Skeletal muscle tissue (tissue), 4 donors: ENCODE results near the gene TMEM271. TPM values are rescaled to one million over a fixed set of nuclear protein-coding genes. Genes with fewer than 3 reads are reported as not detected.

Experiments used
- H3K27ac ChIP-seq: one replicate; pipeline ENCODE4 v1.7.0; 2013; ENCODE audit warnings: mild to moderate bottlenecking, low read depth, low read length, inconsistent platforms
- H3K27me3 ChIP-seq, 3 donors: one replicate each; pipeline ENCODE4 v1.7.0; 2013; ENCODE audit warnings: low read length in 3 of 3; ENCODE audit not compliant: control insufficient read depth in 3 of 3, insufficient read depth in 3 of 3
- H3K36me3 ChIP-seq, 3 donors: one replicate each; pipeline ENCODE4 v1.7.0; 2013; ENCODE audit warnings: low read length in 3 of 3; ENCODE audit not compliant: control insufficient read depth in 3 of 3, insufficient read depth in 3 of 3
- H3K4me1 ChIP-seq, 3 donors: one replicate each; pipeline ENCODE4 v1.7.0; 2013; ENCODE audit warnings: low read length in 3 of 3, mild to moderate bottlenecking in 3 of 3; ENCODE audit not compliant: control insufficient read depth in 3 of 3, insufficient read depth in 3 of 3
- H3K4me3 ChIP-seq, 3 donors: one replicate each; pipeline ENCODE4 v1.7.0; 2013; ENCODE audit warnings: low read length in 3 of 3
- H3K9ac ChIP-seq, 3 donors: one replicate each; pipeline ENCODE4 v1.7.0; 2013; ENCODE audit warnings: low read length in 3 of 3, mild to moderate bottlenecking in 3 of 3, moderate library complexity in 2 of 3, low read depth in 1 of 3
- H3K9me3 ChIP-seq, 3 donors: one replicate each; pipeline ENCODE4 v1.7.0; 2013; ENCODE audit warnings: low read length in 3 of 3; ENCODE audit not compliant: control insufficient read depth in 3 of 3
- total RNA-seq: library from RNA; depleted of rRNA; stranded (reverse); fragments of >200 nt; gene quantifications from one replicate; pipeline ENCODE4 v1.2.3, GENCODE V29; 2014
- donor health status: Osteomylitis.

The TMEM271 gene, protein sequence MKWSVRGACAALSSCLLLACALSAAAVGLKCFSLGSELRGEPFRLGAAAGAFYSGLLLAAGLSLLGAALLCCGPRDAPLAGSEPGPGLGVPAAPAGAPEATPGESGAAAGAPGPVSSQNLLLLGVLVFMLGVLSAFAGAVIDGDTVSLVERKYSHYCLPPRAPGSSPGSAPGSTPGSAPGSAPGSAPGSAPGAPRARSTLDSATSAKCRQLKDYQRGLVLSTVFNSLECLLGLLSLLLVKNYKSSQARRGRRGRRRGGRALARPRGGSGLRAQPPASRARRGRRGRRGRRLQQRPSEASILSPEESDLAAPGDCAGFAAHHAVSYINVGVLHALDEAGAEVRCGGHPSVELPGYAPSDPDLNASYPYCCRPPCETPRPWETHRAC
- total RNA-seq = not detected

DNA sequence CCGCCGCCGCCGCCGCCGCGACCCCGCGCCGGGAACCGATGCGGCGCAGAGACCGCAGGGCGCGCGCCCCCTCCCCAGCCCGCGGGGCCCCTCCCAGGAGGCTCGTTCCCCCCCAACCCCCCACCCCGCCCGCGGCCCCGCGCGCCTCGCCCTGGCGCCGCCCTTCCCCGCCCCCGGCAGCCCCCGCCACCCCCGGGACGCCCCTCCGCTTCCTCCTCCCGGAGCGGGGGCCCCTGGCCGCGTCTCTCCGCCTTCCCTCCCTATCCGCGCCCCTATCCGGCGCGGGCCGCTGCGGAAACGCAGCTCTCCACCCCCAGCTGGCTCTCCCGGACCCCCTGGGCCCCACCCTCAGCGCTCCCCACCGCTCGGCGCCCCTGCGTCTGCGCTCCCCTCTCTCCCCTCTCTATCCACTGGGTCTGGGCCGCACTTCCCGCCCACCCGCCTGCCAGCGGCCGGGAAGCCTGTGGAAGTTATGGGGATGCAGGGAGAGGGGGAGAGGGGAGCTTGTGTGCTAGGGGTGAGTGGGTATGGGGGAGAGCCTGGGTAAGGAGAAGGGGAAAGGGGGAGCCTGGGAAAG lies at the start of gene TMEM271:
Gene TMEM271 (minus strand): TSS at position 51 of the 577 bp plus-strand sequence. CDS start 233 bp downstream, outside the sequence.
- H3K36me3 ChIP-seq = no peaks in the 10 kb centered on the region
- no peak within 1 kb of the TSS for H3K4me3 ChIP-seq
- no peak within 1 kb of the TSS for H3K9ac ChIP-seq
- H3K9me3 ChIP-seq = peaks cover 0 to 8% (median 3%) of the 10 kb centered on the region in 3 donors
- H3K27me3 ChIP-seq = peaks cover 61 to 73% (median 61%) of the 10 kb centered on the region in 3 donors
- H3K4me1 ChIP-seq = peaks cover 0 to 4% (median 2%) of the 10 kb centered on the region in 3 donors
- H3K27ac ChIP-seq = no peak within 1 kb of the TSS

DNA sequence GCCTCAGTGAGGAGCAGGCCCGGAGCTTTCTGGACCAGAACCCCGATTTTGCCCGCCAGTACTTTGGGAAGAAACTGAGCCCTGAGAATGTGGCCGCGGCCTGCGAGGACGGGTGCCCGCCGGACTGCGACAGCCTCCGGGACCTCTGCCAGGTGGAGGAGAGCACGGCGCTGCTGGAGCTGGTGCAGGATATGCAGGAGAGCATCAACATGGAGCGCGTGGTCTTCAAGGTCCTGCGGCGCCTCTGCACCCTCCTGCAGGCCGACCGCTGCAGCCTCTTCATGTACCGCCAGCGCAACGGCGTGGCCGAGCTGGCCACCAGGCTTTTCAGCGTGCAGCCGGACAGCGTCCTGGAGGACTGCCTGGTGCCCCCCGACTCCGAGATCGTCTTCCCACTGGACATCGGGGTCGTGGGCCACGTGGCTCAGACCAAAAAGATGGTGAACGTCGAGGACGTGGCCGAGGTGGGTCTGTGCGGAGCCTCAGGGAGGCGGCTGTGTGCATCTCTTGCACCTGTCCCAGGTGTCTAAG lies 49.6 kb upstream of the TMEM271 start:
- H3K9me3 ChIP-seq = peaks cover 0 to under 1% (median 0%) of the 10 kb centered on the region in 3 donors
- H3K27ac ChIP-seq = no peak overlapping the region
- H3K4me3 ChIP-seq = no peak overlapping the region
- H3K9ac ChIP-seq = no peak overlapping the region
- peaks cover 8 to 35% (median 30%) of the 10 kb centered on the region in 3 donors for H3K27me3 ChIP-seq
- H3K4me1 ChIP-seq = no peaks in the 10 kb centered on the region
- no peaks in the 10 kb centered on the region for H3K36me3 ChIP-seq

DNA sequence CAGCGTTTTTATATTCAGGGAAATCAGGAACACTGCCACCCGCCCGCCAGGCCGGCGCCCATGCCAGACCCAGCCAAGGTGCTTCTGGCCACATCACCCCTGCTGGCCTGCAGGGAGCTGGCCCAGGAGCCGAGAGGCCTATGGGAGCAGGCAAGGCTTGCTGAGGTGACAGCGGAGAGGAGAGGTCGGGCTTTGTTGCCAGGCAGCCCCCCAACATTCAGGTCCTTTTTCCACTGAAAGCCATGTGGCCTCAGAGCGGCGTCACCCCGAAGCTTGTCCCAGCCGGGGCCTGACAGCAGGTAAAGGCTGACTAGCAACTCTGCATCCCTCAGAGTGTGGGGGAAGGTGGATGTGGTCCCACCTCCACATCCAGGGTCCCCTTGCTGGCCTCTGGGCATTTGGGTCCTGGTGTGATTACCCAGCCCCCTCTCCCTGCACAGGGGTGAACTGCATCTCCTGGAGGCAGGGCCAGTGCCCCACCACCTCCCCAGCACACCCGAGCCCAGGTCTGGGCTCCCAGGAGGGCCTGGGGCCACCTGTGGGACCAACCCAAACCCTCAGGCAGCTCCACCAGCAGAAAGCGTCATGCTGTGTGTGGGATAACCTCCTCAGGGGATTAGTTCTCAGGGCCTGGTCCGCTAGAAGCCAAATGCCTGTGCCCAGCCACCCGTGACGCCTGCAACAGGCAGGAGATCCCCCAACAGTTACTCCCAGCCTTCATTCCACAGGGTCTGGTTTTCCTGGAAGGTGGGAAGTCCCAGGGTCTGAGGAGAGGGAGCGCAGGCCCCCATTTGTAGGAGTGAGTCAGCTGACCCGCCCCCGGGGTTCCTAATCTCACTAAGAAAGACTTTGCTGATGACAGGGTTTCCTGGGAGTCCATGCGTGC lies 48.9 kb upstream of the TMEM271 start, which contains the start of gene PDE6B:
Gene PDE6B (plus strand): TSS at position 869 of the 886 bp plus-strand sequence. CDS start 54 bp downstream, outside the sequence.
- Histone ChIP-seq H3K27me3 (peaks cover 4 to 30% (median 29%) of the 10 kb centered on the region in 3 donors), H3K9ac (no peak within 1 kb of the TSS), H3K27ac (no peak within 1 kb of the TSS), H3K4me1 (no peaks in the 10 kb centered on the region), H3K9me3 (peaks cover 0 to 2% (median 0%) of the 10 kb centered on the region in 3 donors), H3K4me3 (no peak within 1 kb of the TSS), H3K36me3 (no peaks in the 10 kb centered on the region)

DNA sequence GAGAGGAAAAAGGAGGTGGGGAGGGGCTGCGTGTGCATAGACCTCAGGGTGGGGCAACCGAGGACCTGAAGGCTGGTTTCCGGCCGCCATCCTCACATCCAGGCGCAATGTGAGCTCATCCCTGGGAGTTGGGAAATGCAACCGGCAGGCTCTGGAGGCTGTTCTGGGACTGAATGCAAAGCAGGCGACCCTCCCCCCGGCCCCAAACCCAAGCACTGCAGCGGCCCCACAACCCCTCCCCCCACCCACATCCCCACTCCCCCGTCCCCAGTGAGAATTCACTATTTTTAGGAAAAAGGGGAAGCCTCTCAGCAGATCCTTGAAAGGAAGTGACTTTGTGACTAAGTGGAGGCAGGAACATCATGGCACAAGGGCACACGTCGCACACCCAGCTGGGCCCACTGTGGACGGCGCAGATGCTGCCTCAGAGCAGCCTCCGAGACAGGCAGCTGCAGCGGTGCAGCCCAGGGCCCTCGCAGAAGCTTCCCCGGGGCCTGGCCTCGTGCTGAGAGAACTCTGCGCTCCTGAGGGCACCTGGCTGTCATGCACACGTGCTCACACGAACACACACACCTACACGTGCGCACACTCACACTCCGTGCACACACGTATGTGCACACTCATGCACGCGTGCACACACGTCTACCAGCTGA lies 47.9 kb upstream of the TMEM271 start:
- Histone ChIP-seq H3K36me3 (no peaks in the 10 kb centered on the region), H3K4me1 (no peaks in the 10 kb centered on the region), H3K9me3 (peaks cover 0 to 2% (median 0%) of the 10 kb centered on the region in 3 donors), H3K4me3 (no peak overlapping the region), H3K27me3 (peaks cover 0 to 22% (median 20%) of the 10 kb centered on the region in 3 donors), H3K9ac (no peak overlapping the region), H3K27ac (no peak overlapping the region)

DNA sequence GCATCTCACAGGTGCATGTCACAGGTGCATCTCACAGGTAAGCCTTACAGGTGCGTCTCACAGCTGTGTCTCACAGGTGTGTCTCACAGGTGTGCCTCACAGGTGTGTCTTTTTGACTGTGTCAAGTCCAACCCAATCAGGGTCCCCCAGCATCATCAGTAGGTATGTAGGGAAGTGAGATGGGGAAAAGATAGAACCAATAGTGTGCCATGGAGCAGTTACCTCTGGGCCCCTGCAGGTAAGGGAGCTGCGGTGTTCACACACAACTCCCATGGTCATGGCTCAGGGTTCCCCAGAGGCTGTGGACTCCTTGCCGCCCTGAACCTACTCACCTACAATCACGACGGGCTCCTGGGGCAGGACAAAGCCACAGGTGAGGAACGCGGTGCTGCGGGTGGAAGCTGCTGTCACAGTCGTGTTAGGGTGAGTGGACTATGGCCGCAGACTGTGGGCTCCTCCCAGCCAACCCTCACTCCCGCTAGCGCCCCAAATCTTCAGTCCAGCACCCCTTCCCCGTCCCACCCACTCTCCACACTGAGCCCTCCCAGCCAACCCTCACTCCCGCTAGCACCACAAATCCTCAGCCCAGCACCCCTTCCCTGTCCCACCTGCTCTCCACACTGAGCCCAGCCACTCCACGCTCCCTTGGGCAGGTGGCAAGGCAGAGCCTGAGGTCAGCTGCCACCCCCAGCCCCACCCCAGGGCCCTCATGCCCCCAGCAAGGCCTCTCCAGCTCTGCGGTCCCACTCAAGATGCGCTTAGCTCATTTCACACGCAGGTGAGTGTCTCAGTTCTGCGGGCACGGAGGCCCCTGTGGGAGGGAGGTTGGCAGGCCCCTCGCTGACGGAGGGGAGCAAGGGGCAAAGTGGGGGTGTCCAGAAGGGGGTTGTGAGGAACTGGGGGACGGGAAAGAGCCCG lies 47.2 kb upstream of the TMEM271 start:
- no peak overlapping the region for H3K27ac ChIP-seq
- peaks cover 0 to 14% (median 13%) of the 10 kb centered on the region in 3 donors for H3K27me3 ChIP-seq
- no peaks in the 10 kb centered on the region for H3K4me1 ChIP-seq
- H3K9ac ChIP-seq = no peak overlapping the region
- H3K36me3 ChIP-seq = no peaks in the 10 kb centered on the region
- peaks cover 0 to 2% (median 0%) of the 10 kb centered on the region in 3 donors for H3K9me3 ChIP-seq
- no peak overlapping the region for H3K4me3 ChIP-seq

DNA sequence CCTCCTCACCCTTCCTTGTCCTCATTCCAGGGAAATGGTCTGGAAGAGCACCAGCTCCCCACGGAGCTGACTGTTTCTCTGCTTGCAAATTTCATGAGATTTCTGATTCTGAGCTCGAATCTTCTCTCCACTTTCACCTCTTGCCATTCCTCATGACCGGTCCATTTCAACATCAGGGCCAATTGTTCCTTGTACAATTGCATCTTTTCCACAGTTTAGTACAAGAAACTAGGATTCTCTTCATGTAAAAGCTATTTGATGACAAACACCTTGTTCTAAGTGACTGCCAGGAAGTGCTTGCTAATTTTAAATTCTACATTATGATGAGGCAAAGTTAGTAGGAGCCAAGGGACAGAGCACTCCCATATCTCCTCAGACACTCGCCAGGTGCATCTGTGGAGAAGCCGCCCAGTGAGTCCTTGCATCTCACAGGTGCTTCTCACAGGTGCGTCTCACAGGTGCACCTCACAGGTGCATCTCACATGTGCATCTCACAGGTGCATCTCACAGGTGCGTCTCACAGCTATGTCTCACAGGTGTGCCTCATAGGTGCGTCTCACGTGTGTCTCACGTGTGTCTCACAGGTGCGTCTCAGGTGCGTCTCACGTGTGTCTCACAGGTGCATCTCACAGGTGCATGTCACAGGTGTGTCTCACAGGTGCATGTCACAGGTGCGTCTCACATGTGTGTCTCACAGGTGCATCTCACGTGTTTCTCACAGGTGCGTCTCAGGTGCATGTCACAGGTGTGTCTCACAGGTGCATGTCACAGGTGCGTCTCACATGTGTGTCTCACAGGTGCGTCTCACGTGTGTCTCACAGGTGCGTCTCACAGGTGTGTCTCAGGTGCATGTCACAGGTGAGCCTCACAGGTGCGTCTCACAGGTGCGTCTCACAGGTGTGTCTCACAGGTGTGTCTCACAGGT lies 46.2 kb upstream of the TMEM271 start:
- Histone ChIP-seq H3K9me3 (peaks cover 0 to 2% (median 0%) of the 10 kb centered on the region in 3 donors), H3K27ac (no peak overlapping the region), H3K27me3 (peaks cover 4 to 19% (median 17%) of the 10 kb centered on the region in 3 donors), H3K4me1 (no peaks in the 10 kb centered on the region), H3K36me3 (no peaks in the 10 kb centered on the region), H3K4me3 (no peak overlapping the region), H3K9ac (no peak overlapping the region)

DNA sequence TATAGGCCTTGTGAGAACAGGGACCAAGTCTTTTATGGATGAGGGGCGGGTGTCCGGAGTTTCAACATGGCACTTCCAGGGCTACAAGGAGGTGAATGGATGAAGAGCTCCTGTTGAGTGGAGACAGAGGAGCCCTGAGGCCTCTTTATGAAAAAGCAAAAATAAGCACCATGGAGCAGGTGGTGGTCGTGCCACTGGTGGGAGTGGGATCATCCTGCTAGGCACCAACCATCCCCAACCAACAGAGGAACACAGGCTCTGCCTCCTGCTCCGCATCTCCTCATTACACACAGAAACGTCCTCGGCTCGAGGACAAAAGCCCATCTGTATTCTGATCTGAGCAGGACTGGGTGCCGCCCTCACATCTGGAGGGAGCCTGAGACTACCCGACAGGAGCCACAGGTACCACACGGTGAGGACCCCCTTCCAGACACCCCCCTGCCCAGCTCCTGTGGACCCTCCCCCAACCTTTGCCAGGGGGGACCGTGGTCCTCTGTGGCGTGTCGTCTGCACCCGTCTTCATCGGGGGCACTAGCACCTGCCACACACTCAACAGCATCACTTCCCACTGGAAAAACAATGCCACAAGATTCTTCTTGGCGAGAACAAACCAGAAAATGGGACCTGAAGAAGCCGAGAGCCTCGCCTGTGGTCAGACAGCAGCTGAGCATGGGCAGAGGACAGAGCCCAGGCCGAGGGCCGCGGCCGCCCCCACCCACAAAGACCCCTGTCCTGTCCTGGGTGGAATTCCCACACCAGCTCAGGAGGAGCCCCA lies 45.4 kb upstream of the TMEM271 start:
- Histone ChIP-seq H3K27ac (no peak overlapping the region), H3K4me3 (no peak overlapping the region), H3K36me3 (no peaks in the 10 kb centered on the region), H3K4me1 (no peaks in the 10 kb centered on the region), H3K9me3 (peaks cover 0 to 2% (median 0%) of the 10 kb centered on the region in 3 donors), H3K27me3 (peaks cover 4 to 22% (median 21%) of the 10 kb centered on the region in 3 donors), H3K9ac (no peak overlapping the region)
